RWPE2 (cell line): ENCODE results near the gene PLRG1.

Experiments
- ATAC-seq: fragments of 200-7000 bp; cut with Tn5 transposase; 3 replicates; pipeline ENCODE4 v1.9.1; 2021; ENCODE audit warnings: low read depth
- DNase-seq: peaks from one replicate; pipeline ENCODE4 v3.0.0-alpha.2; 2020; ENCODE audit warnings: low spot score
- H3K27ac ChIP-seq: fragments of 450-650 bp; 2 replicates; pipeline ENCODE4 v1.5.1; 2017; ENCODE audit warnings: mild to moderate bottlenecking; ENCODE audit not compliant: poor library complexity, severe bottlenecking
- H3K27me3 ChIP-seq: fragments of 250-450 bp; sonication (Bioruptor Pico); 2 replicates; pipeline ENCODE4 v1.5.1; 2021; ENCODE audit warnings: mild to moderate bottlenecking, moderate library complexity; ENCODE audit not compliant: insufficient read depth, poor library complexity, severe bottlenecking
- H3K36me3 ChIP-seq: fragments of 250-450 bp; sonication (Bioruptor Pico); 2 replicates; pipeline ENCODE4 v1.5.1; 2020; ENCODE audit warnings: low read depth, mild to moderate bottlenecking, moderate library complexity
- H3K4me1 ChIP-seq: fragments of 250-450 bp; sonication (Bioruptor Pico); 2 replicates; pipeline ENCODE4 v1.5.1; 2021; ENCODE audit warnings: mild to moderate bottlenecking, moderate library complexity; ENCODE audit not compliant: insufficient read depth, poor library complexity, severe bottlenecking
- H3K4me3 ChIP-seq: fragments of 250-450 bp; sonication (Bioruptor Pico); 2 replicates; pipeline ENCODE4 v1.5.1; 2021; ENCODE audit warnings: mild to moderate bottlenecking, moderate library complexity; ENCODE audit not compliant: severe bottlenecking
- H3K9me3 ChIP-seq: fragments of 250-450 bp; sonication (Bioruptor Pico); 2 replicates; pipeline ENCODE4 v1.5.1; 2021; ENCODE audit warnings: mild to moderate bottlenecking, moderate library complexity; ENCODE audit not compliant: severe bottlenecking
- CTCF ChIP-seq: fragments of 450-650 bp; IDR thresholded peaks from one replicate; pipeline ENCODE4 v1.5.1; 2017; ENCODE audit warnings: mild to moderate bottlenecking, moderate library complexity; ENCODE audit not compliant: poor library complexity, severe bottlenecking

PLRG1 gene

DNA sequence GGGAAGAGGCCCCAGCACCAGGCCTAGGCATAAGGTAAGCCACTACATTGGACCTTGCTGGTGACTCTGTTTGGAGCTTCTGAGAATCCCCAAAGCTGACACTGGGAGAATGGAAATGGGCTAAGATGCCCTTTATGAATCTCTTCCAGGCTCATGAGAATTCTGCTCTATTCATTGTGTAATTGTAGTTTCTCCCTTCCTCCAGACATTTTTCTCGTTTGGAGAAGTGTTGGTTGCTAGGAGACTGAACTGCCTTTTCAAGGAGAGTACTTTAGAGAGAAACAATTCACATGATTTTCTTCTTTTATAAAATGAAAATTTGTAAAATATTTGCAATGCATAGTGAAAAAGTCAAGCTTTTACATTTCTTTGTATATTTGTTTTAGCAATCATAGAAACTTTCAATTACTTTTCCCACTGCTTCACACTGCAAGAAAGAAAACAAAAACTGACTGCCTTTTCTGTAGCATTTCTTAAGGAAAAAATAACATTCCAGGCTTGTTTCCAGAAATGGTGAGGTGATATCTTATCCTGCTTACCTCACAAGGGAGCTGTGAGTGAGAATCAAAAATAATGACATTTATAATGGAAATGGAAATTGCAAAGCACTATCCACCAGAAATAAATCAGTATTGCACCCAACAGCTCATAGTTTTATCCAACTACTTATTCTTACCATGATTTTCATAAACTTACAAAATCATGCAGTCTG lies 33.7 kb downstream of the PLRG1 start:
- Histone ChIP-seq H3K27ac (no peak overlapping the region), H3K9me3 (no peaks in the 10 kb centered on the region), H3K4me3 (no peak overlapping the region), H3K27me3 (no peaks in the 10 kb centered on the region), H3K36me3 (no peaks in the 10 kb centered on the region), H3K4me1 (no peaks in the 10 kb centered on the region)
- no peak for TF ChIP-seq CTCF
- ATAC-seq (no peak), DNase-seq (no peak)

- no peak for DNase-seq
- Histone ChIP-seq H3K27ac (no peak overlapping the region), H3K36me3 (no peaks in the 10 kb centered on the region), H3K4me1 (peaks cover 6% of the 10 kb centered on the region), H3K4me3 (no peak overlapping the region), H3K27me3 (no peaks in the 10 kb centered on the region), H3K9me3 (no peaks in the 10 kb centered on the region)
- ATAC-seq, result no peak
- no peak for TF ChIP-seq CTCF
Measured at GRCh38 chr4:154511981-154512380, 38.2 kb downstream of the PLRG1 start.

GRCh38 chr4:154511548-154511947 lies 38.7 kb downstream of the PLRG1 start:
- no peak for TF ChIP-seq CTCF
- H3K9me3 ChIP-seq, result no peaks in the 10 kb centered on the region
- H3K36me3 ChIP-seq, result no peaks in the 10 kb centered on the region
- H3K27ac ChIP-seq, result no peak overlapping the region
- no peak overlapping the region for H3K4me3 ChIP-seq
- no peaks in the 10 kb centered on the region for H3K27me3 ChIP-seq
- peaks cover 10% of the 10 kb centered on the region for H3K4me1 ChIP-seq
- ATAC-seq (no peak), DNase-seq (no peak)

GRCh38 chr4:154507156-154507555 lies 43.0 kb downstream of the PLRG1 start:
- no peak overlapping the region for H3K4me3 ChIP-seq
- ATAC-seq (peak; percentile 71), DNase-seq (no peak)
- H3K27me3 ChIP-seq, result no peaks in the 10 kb centered on the region
- no peaks in the 10 kb centered on the region for H3K9me3 ChIP-seq
- H3K4me1 ChIP-seq, result peaks cover 11% of the 10 kb centered on the region
- TF ChIP-seq CTCF, result no peak
- H3K36me3 ChIP-seq, result no peaks in the 10 kb centered on the region
- H3K27ac ChIP-seq, result no peak overlapping the region

DNA sequence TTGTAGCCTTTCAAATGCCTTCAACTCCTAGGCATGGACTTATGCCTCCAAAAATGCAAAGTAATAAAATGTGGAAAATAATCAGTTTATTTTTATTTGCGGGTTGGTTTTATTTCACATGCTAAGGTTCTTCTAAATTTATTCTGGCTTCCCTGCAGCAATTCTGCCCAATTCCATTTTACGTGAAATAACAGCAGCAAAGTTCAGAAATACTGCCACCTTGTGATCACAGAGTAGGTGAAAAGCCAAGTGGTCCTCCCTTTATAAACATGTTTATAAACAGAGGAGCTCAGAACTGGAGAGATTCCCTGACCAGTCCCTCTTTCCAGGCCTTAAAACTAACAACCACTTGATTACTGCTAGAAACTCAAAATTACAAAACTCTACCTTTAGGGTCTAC lies 43.9 kb downstream of the PLRG1 start:
- ATAC-seq (peak; percentile 41; the same call in 1 of the 3 replicates), DNase-seq (no peak)
- peaks cover 8% of the 10 kb centered on the region for H3K27me3 ChIP-seq
- no peak overlapping the region for H3K27ac ChIP-seq
- H3K4me1 ChIP-seq, result peaks cover 11% of the 10 kb centered on the region
- peak; percentile 65 for TF ChIP-seq CTCF
- no peaks in the 10 kb centered on the region for H3K9me3 ChIP-seq
- H3K4me3 ChIP-seq, result no peak overlapping the region
- H3K36me3 ChIP-seq, result no peaks in the 10 kb centered on the region
